PC-9 (cell line): ENCODE results near the gene IFT88. TPM values are rescaled to one million over a fixed set of nuclear protein-coding genes. Genes with fewer than 3 reads are reported as not detected.
"Not testable (repeated sequence)": the region's sequence is repeated elsewhere in the genome, so short reads cannot be mapped to it uniquely, and the experiment has no call there.

Experiments used
- BruUV-seq: library from RNA; stranded (reverse); fragments of 400-500 nt; replicated peaks from 2 replicates; lab custom pipeline; 2021; lab: Mats Ljungman, UMichigan
- CTCF ChIA-PET: fragments of 300-600 bp; sonication (Branson Sonifier 250); formaldehyde crosslinking; loops from one replicate; lab custom pipeline; 2022; ENCODE audit warnings: antibody characterized with exemption; lab: Charles Lee
- POLR2A ChIA-PET: fragments of 300-600 bp; sonication (Branson Sonifier 250); formaldehyde crosslinking; loops from one replicate; lab custom pipeline; 2022; ENCODE audit warnings: antibody characterized with exemption; ENCODE audit not compliant: unreplicated experiment; lab: Charles Lee
- DNase-seq, 2 experiments: peaks; one replicate each; pipeline versions ENCODE4 v3.0.0 to v3.0.0-alpha.2; 2015 to 2022; ENCODE audit warnings: mixed read lengths in 1 of 2
- H2AFZ ChIP-seq: fragments of 200-600 bp; sonication (generic); 2 replicates; pipeline ENCODE4 v1.8.1; 2017; ENCODE audit warnings: antibody characterized with exemption
- H3F3A ChIP-seq: fragments of 200-600 bp; sonication (generic); 2 replicates; pipeline ENCODE4 v1.8.1; 2017; ENCODE audit warnings: antibody characterized with exemption, mild to moderate bottlenecking, low read depth; ENCODE audit not compliant: insufficient read depth
- H3K27ac ChIP-seq: fragments of 200-600 bp; sonication (generic); 2 replicates; pipeline ENCODE4 v1.6.1; 2016; ENCODE audit warnings: mixed run types
- H3K27me3 ChIP-seq: fragments of 200-600 bp; sonication (generic); 2 replicates; pipeline ENCODE4 v1.6.1; 2016; ENCODE audit warnings: low read depth, mixed run types; ENCODE audit not compliant: insufficient read depth
- H3K36me3 ChIP-seq: fragments of 200-600 bp; sonication (generic); 2 replicates; pipeline ENCODE4 v1.6.1; 2016; ENCODE audit warnings: low read depth, mixed run types
- H3K4me1 ChIP-seq: fragments of 200-600 bp; sonication (generic); replicated peaks from 2 replicates; pipeline ENCODE4 v1.6.1; 2016; ENCODE audit warnings: mixed run types; ENCODE audit not compliant: insufficient read depth
- H3K4me2 ChIP-seq: fragments of 200-600 bp; sonication (generic); 2 replicates; pipeline ENCODE4 v1.6.1; 2017; ENCODE audit warnings: mixed run types
- H3K4me3 ChIP-seq: fragments of 200-600 bp; sonication (generic); 2 replicates; pipeline ENCODE4 v1.6.1; 2016; ENCODE audit warnings: mixed run types
- H3K79me2 ChIP-seq: fragments of 200-600 bp; sonication (generic); 2 replicates; pipeline ENCODE4 v1.6.1; 2017; ENCODE audit warnings: low read depth, mixed run types
- H3K9me2 ChIP-seq: fragments of 200-600 bp; sonication (generic); 2 replicates; pipeline ENCODE4 v1.8.1; 2017; ENCODE audit warnings: mild to moderate bottlenecking; ENCODE audit not compliant: insufficient read depth
- H3K9me3 ChIP-seq: fragments of 200-600 bp; sonication (generic); 2 replicates; pipeline ENCODE4 v1.8.1; 2016; ENCODE audit warnings: low read depth; ENCODE audit not compliant: insufficient read depth
- H4K20me1 ChIP-seq: fragments of 200-600 bp; sonication (generic); 2 replicates; pipeline ENCODE4 v1.8.1; 2017; ENCODE audit not compliant: insufficient read depth
- CTCF ChIP-seq: fragments of 200-600 bp; sonication (generic); conservative IDR thresholded peaks from 2 replicates; pipeline ENCODE4 v1.6.1; 2017; ENCODE audit warnings: mixed run types, antibody characterized with exemption, mild to moderate bottlenecking, moderate library complexity
- EZH2 ChIP-seq: fragments of 200-600 bp; sonication (generic); IDR thresholded peaks from 2 replicates; pipeline ENCODE4 v1.8.0; 2017; ENCODE audit warnings: antibody characterized with exemption, low read depth
- intact Hi-C: fragments of 100-400 bp; cut with micrococcal nuclease; formaldehyde crosslinking; loops from one replicate; pipeline ENCODE4 v1.10.0; 2022; ENCODE audit not compliant: unreplicated experiment
- total RNA-seq: library from RNA; stranded (reverse); gene quantifications from 2 replicates; pipeline ENCODE4 v1.2.3, GENCODE V29; 2021

Gene IFT88
- total RNA-seq, 1 experiment from 2014 or later: 11.7 TPM

- CTCF ChIA-PET: no interaction called here
- no peaks in the 10 kb centered on the region for H3K9me3 ChIP-seq
- POLR2A ChIA-PET: no interaction called here
- no peaks in the 10 kb centered on the region for H3K27me3 ChIP-seq
- no peaks in the 10 kb centered on the region for H3K36me3 ChIP-seq
- no peak for TF ChIP-seq CTCF
- no peak for TF ChIP-seq EZH2
- no peaks in the 10 kb centered on the region for H3K4me1 ChIP-seq
- no TSS peak for BruUV-seq
- H3K4me3 ChIP-seq: no peak overlapping the region
- H4K20me1 ChIP-seq: no peaks in the 10 kb centered on the region
- H2AFZ ChIP-seq: no peak overlapping the region
- H3K79me2 ChIP-seq: no peaks in the 10 kb centered on the region
- no peak overlapping the region for H3K27ac ChIP-seq
- intact Hi-C loops: no loop called here
- DNase-seq: no peak
- H3K4me2 ChIP-seq: no peak overlapping the region
- no peaks in the 10 kb centered on the region for H3F3A ChIP-seq
- H3K9me2 ChIP-seq: no peaks in the 10 kb centered on the region
Measured at GRCh38 chr13:20679879-20680278, 112.9 kb downstream of the IFT88 start.

- Histone ChIP-seq H4K20me1 (no peaks in the 10 kb centered on the region), H3K27ac (no peak overlapping the region), H3K36me3 (no peaks in the 10 kb centered on the region), H3K9me3 (no peaks in the 10 kb centered on the region), H3K4me2 (no peak overlapping the region), H3F3A (no peaks in the 10 kb centered on the region), H2AFZ (no peak overlapping the region), H3K27me3 (no peaks in the 10 kb centered on the region), H3K9me2 (no peaks in the 10 kb centered on the region), H3K4me1 (no peaks in the 10 kb centered on the region), H3K4me3 (no peak overlapping the region), H3K79me2 (no peaks in the 10 kb centered on the region)
- ChIA-PET POLR2A (no interaction called here), CTCF (no interaction called here)
- no peak for DNase-seq
- intact Hi-C loops: no loop called here
- no peak for TF ChIP-seq CTCF
- TF ChIP-seq EZH2: no peak
- no TSS peak for BruUV-seq
Measured at GRCh38 chr13:20680416-20681080, 113.6 kb downstream of the IFT88 start.

- H3F3A ChIP-seq, intact Hi-C loops, H3K27ac ChIP-seq, H3K27me3 ChIP-seq, H3K4me1 ChIP-seq, H3K4me2 ChIP-seq, DNase-seq, H3K9me3 ChIP-seq, H3K4me3 ChIP-seq, H3K36me3 ChIP-seq, BruUV-seq, H3K9me2 ChIP-seq, H2AFZ ChIP-seq, CTCF ChIA-PET, POLR2A ChIA-PET, H4K20me1 ChIP-seq, H3K79me2 ChIP-seq: not testable (repeated sequence)
Measured at GRCh38 chr13:20681481-20681880, 114.5 kb downstream of the IFT88 start.

- Histone ChIP-seq H4K20me1 (no peaks in the 10 kb centered on the region), H3K4me2 (no peak overlapping the region), H2AFZ (no peak overlapping the region), H3K27me3 (no peaks in the 10 kb centered on the region), H3F3A (no peaks in the 10 kb centered on the region), H3K9me2 (no peaks in the 10 kb centered on the region), H3K36me3 (no peaks in the 10 kb centered on the region), H3K79me2 (no peaks in the 10 kb centered on the region), H3K9me3 (no peaks in the 10 kb centered on the region), H3K27ac (no peak overlapping the region), H3K4me1 (no peaks in the 10 kb centered on the region), H3K4me3 (no peak overlapping the region)
- TF ChIP-seq EZH2: no peak
- no peak for TF ChIP-seq CTCF
- no TSS peak for BruUV-seq
- intact Hi-C loops: no loop called here
- ChIA-PET CTCF (interaction anchor here (0.6 kb wide), 1 partner anchor 30 kb away, joined by 13 read pairs; no protein-coding TSS in a partner anchor), POLR2A (no interaction called here)
- no peak for DNase-seq
Measured at GRCh38 chr13:20682061-20682460, 115.1 kb downstream of the IFT88 start.
